Smooth muscle cell (in vitro differentiated cells): ENCODE measurements around the gene ADAM22. TPM values are rescaled to one million over a fixed set of nuclear protein-coding genes. Genes with fewer than 3 reads are reported as not detected.
A peak's percentile ranks its signal among the peaks of the same experiment; 100 is the strongest.

Experiments used
- DNase-seq: peaks from one replicate; lab custom pipeline; 2025; ENCODE audit not compliant: unreplicated experiment; lab: John Stamatoyannopoulos, UW
- H2AFZ ChIP-seq: fragments of 200-600 bp; sonication (generic); 2 replicates; pipeline ENCODE4 v1.6.0; 2016; ENCODE audit warnings: antibody characterized with exemption, low read depth, mild to moderate bottlenecking
- H3F3A ChIP-seq: fragments of 200-600 bp; sonication (generic); 2 replicates; pipeline ENCODE4 v1.6.0; 2017; ENCODE audit warnings: antibody characterized with exemption, low read depth
- H3K27ac ChIP-seq: fragments of 200-600 bp; sonication (generic); 2 replicates; pipeline ENCODE4 v1.5.1; 2016; ENCODE audit warnings: low read depth, mild to moderate bottlenecking
- H3K27me3 ChIP-seq: fragments of 200-600 bp; sonication (generic); 2 replicates; pipeline ENCODE4 v1.6.1; 2016; ENCODE audit warnings: low read depth, mild to moderate bottlenecking
- H3K36me3 ChIP-seq: fragments of 200-600 bp; sonication (generic); 2 replicates; pipeline ENCODE4 v1.5.1; 2016; ENCODE audit warnings: low read depth
- H3K4me1 ChIP-seq: fragments of 200-600 bp; sonication (generic); 2 replicates; pipeline ENCODE4 v1.5.1; 2016; ENCODE audit warnings: low read depth
- H3K4me2 ChIP-seq: fragments of 200-600 bp; sonication (generic); 2 replicates; pipeline ENCODE4 v1.6.0; 2016; ENCODE audit warnings: mild to moderate bottlenecking
- H3K4me3 ChIP-seq: fragments of 200-600 bp; sonication (generic); 2 replicates; pipeline ENCODE4 v1.5.1; 2016; ENCODE audit warnings: mild to moderate bottlenecking
- H3K79me2 ChIP-seq: fragments of 200-600 bp; sonication (generic); 2 replicates; pipeline ENCODE4 v1.6.0; 2016; ENCODE audit warnings: low read depth, mild to moderate bottlenecking
- H3K9ac ChIP-seq: fragments of 200-600 bp; sonication (generic); 2 replicates; pipeline ENCODE4 v1.6.0; 2016; ENCODE audit warnings: low read depth
- H3K9me3 ChIP-seq: fragments of 200-600 bp; sonication (generic); replicated peaks from 2 replicates; pipeline ENCODE4 v1.5.1; 2016; ENCODE audit warnings: low read depth
- H4K20me1 ChIP-seq: fragments of 200-600 bp; sonication (generic); 2 replicates; pipeline ENCODE4 v1.6.0; 2016; ENCODE audit warnings: low read depth
- WGBS: methylation state at CpG from one replicate; pipeline ENCODE4 v1.1.7; 2016; ENCODE audit warnings: low lambda C conversion rate; 5-methylcytosine and 5-hydroxymethylcytosine counted together
- polyA plus RNA-seq: library from polyadenylated mRNA; unstranded; fragments of >200 nt; fragmentation: Nextera tagmentation; extraction: Ambion mirVana; gene quantifications from 2 replicates; pipeline ENCODE4 v1.2.1, GENCODE V29; 2016
- total RNA-seq: library from RNA; depleted of rRNA; stranded (reverse); fragments of >200 nt; gene quantifications from 2 replicates; pipeline ENCODE4 v1.2.3, GENCODE V29; 2014
- TF ChIP-seq, protein P1 (sequence below): fragments of 200-600 bp; sonication (generic); IDR thresholded peaks from 2 replicates; pipeline ENCODE4 v1.5.1; 2017; ENCODE audit warnings: borderline replicate concordance, mild to moderate bottlenecking, antibody characterized with exemption; ENCODE audit not compliant: insufficient read depth, poor library complexity, severe bottlenecking

The ADAM22 gene
- total and polyA plus RNA-seq, 2 experiments from 2014 or later = 0.10 to 0.22 TPM

DNA sequence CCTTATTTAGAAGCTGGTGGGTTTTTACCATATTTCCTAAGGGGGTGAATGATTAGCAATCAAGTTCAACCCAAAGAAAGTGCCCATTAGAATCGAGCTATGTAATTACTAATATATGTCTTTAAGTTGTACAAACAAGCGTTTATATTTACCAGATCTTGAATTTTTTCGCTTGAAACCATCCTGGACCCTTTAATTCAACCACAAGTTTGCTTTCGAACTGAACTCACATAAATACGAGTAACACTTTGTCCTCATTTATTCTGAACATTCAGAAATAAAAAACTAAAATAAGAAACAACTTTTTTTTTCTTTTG, 284.3 kb downstream of the ADAM22 start:
- Histone ChIP-seq H3K9me3 (no peaks in the 10 kb centered on the region), H3K9ac (peak overlapping the region; percentile 99), H3K27ac (no peak overlapping the region), H3K4me3 (peak overlapping the region; percentile 97), H3K27me3 (no peaks in the 10 kb centered on the region), H3K4me1 (peaks cover 14% of the 10 kb centered on the region), H3K4me2 (peak overlapping the region; percentile 87), H3K79me2 (peaks cover 41% of the 10 kb centered on the region), H3K36me3 (peaks cover 5% of the 10 kb centered on the region), H2AFZ (peak overlapping the region; percentile 84), H4K20me1 (peaks cover 28% of the 10 kb centered on the region), H3F3A (no peaks in the 10 kb centered on the region)
- 81% methylated on average over 5 of the region's 5 CpGs for WGBS
- no peak for DNase-seq
- TF ChIP-seq, protein P1, sequence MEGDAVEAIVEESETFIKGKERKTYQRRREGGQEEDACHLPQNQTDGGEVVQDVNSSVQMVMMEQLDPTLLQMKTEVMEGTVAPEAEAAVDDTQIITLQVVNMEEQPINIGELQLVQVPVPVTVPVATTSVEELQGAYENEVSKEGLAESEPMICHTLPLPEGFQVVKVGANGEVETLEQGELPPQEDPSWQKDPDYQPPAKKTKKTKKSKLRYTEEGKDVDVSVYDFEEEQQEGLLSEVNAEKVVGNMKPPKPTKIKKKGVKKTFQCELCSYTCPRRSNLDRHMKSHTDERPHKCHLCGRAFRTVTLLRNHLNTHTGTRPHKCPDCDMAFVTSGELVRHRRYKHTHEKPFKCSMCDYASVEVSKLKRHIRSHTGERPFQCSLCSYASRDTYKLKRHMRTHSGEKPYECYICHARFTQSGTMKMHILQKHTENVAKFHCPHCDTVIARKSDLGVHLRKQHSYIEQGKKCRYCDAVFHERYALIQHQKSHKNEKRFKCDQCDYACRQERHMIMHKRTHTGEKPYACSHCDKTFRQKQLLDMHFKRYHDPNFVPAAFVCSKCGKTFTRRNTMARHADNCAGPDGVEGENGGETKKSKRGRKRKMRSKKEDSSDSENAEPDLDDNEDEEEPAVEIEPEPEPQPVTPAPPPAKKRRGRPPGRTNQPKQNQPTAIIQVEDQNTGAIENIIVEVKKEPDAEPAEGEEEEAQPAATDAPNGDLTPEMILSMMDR = no peak

DNA sequence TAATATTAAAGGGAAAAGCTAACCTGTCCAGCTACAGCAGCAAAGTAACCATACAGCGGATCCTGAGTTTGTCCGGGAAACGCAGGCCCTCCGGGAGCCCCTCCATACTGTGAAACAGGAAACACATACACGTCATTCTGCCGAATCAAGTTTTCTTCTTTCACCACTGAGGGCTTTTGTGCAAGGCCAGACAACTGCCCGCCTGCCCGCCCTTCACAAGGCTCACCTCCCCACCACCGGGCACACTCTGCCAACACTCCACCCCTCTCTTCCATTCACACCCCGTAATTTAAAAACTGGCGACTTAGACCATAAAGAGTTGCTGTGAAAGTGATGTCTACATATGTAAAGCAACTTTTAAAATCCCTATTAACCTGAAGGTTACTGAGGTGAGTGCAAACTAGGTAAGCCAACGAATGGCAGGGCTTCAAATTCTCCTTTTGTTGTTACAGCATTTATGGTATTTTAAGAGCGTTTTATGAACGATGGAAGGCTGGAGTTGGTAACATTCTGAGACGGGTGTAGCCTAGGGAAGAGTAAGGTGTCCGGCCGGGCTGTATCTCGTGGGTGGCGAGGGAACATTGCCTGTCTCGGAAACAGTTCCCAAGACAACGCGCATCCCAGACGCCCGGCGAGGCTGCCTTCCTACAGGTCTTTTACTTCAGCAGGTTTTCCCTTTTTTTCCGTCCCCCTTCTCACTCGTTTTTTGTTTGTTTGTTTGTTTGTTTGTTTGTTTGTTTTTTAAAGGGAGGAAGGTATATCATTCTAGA, 285.0 kb downstream of the ADAM22 start:
- H3F3A ChIP-seq = no peaks in the 10 kb centered on the region
- TF ChIP-seq, protein P1 = no peak
- peaks cover 14% of the 10 kb centered on the region for H3K4me1 ChIP-seq
- no peaks in the 10 kb centered on the region for H3K9me3 ChIP-seq
- H3K9ac ChIP-seq = peak overlapping the region; percentile 99
- H2AFZ ChIP-seq = peak overlapping the region; percentile 84
- peak overlapping the region; percentile 87 for H3K4me2 ChIP-seq
- H4K20me1 ChIP-seq = peaks cover 27% of the 10 kb centered on the region
- H3K27ac ChIP-seq = no peak overlapping the region
- peaks cover 41% of the 10 kb centered on the region for H3K79me2 ChIP-seq
- no peaks in the 10 kb centered on the region for H3K27me3 ChIP-seq
- H3K36me3 ChIP-seq = peaks cover 5% of the 10 kb centered on the region
- peak overlapping the region; percentile 97 for H3K4me3 ChIP-seq
- DNase-seq = no peak
- 4% methylated on average over 27 of the region's 27 CpGs for WGBS

DNA sequence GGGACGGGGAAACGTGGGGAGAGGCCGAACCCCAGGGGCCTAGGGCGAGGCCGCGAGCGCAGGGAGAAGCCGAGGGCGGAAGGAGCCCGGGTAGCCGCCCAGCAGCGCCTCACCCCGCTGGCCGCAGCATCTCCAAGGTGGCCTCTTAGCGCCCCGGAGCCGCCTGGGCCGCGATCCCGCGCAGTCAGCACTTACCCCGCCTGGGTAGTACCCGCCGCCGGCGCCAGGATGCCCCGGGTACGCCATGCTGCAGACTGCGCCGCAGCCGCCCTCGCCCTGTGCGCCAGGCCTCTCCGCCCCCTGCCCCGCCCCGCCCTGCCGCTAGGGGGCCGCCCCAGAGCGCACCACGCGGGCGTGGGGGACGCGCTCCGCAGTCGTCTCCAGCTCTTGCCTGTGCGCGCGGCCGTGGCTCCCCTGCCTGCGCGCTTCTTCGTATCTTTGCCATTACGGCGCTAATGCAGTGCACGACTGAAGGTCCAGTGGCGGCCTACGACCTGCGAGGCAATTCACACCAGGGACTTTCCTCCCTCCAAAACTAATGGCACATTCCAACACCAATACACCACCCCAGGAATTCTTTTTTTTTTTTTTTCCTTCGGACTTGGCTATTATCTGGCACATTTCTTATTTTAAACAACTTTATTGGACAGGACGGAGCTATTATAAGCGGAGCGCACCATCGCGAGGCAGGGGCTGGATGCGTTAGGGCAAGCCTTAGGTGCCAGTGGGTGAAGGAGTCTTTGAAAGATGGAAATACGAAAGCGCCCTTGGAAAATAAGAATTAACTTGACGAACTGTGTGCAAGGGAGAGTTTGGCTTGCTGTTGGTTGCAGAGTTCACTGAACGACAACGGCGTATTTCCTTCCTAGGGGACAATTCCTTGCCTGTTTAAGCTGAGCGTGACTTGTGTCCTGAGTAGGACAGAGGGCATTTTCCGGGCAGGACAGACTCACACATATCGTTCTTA, 286.0 kb downstream of the ADAM22 start, which contains the start of gene SRI:
TSS of gene SRI (minus strand) at position 258 of the 967 bp plus-strand sequence. CDS start at position 246, 12 bp downstream.
- WGBS = 2% methylated on average over 65 of the region's 75 CpGs
- H3K4me1 ChIP-seq = peaks cover 14% of the 10 kb centered on the region
- no peaks in the 10 kb centered on the region for H3K27me3 ChIP-seq
- H2AFZ ChIP-seq = peak within 1 kb of the TSS; percentile 84
- peaks cover 21% of the 10 kb centered on the region for H4K20me1 ChIP-seq
- H3K36me3 ChIP-seq = peaks cover 5% of the 10 kb centered on the region
- H3K9me3 ChIP-seq = no peaks in the 10 kb centered on the region
- H3K4me2 ChIP-seq = peak within 1 kb of the TSS; percentile 87
- DNase-seq = peak; percentile 72
- H3F3A ChIP-seq = no peaks in the 10 kb centered on the region
- peak within 1 kb of the TSS; percentile 90 for H3K27ac ChIP-seq
- H3K9ac ChIP-seq = peak within 1 kb of the TSS; percentile 99
- H3K4me3 ChIP-seq = peak within 1 kb of the TSS; percentile 97
- TF ChIP-seq, protein P1 = peak; percentile 95
- peaks cover 37% of the 10 kb centered on the region for H3K79me2 ChIP-seq
